HG02798 (cell line): ENCODE results near the gene NOSTRIN.
"Not testable (repeated sequence)": the region's sequence is repeated elsewhere in the genome, so short reads cannot be mapped to it uniquely, and the experiment has no call there.

ENCODE experiments used
- ATAC-seq: cut with Tn5 transposase; IDR thresholded peaks from one replicate; pipeline ENCODE4 v1.9.1; 2021; ENCODE audit warnings: mild to moderate bottlenecking; ENCODE audit not compliant: unreplicated experiment, poor library complexity

NOSTRIN gene

GRCh38 chr2:168870824-168871223 lies 68.4 kb downstream of the NOSTRIN start:
- not testable (repeated sequence) for ATAC-seq

- ATAC-seq: no peak
Measured at GRCh38 chr2:168874368-168875054, 72.1 kb downstream of the NOSTRIN start.

- not testable (repeated sequence) for ATAC-seq
Measured at GRCh38 chr2:168882163-168882562, 79.7 kb downstream of the NOSTRIN start.

DNA sequence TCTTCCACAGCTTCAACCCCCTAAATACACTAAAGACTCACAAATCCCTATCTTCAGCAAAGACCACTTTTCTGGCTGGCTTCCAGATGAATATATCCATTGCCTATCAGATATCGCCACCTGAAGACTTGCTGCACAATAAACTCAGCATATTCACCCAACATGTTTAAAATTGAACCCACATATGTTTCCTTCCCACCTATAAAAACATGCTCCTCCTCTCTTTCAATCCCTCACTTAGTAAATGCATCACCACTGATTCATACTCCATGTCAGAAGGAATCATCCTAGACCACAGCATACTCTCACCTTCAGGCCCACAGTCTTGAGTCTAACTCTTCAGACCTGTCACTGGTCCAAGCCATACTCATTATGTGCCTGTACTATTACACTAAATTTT lies 82.5 kb downstream of the NOSTRIN start:
- ATAC-seq: no peak

GRCh38 chr2:168889635-168890005 lies 87.2 kb downstream of the NOSTRIN start:
- ATAC-seq: no peak

GRCh38 chr2:168890006-168890782 lies 87.8 kb downstream of the NOSTRIN start, which contains the start of gene SPC25:
SPC25 (minus strand) TSS chr2:168890430; CDS start chr2:168889519, 911 bp downstream.
- ATAC-seq: peak; percentile 100

- no peak for ATAC-seq
Measured at GRCh38 chr2:168892327-168892726, 89.9 kb downstream of the NOSTRIN start.

DNA sequence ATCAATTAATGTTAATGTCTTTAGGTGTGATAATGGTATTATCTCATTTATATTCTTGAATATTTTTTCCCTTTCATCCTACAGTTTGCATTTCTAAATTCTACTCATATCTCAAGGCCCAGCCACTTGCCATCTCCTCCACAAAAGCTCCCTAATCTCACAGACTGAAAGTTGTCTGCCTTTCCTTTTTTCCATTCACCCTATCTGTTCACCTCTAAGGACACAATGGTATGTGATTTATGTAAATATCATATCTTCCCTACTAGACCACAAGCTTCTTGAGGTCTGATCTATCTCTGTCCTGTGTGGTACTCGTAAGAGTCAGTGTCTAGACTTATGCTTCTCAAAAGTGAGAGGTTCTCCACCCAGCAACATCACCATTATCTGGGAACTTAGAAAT lies 91.7 kb downstream of the NOSTRIN start:
- no peak for ATAC-seq

- ATAC-seq: no peak
Measured at GRCh38 chr2:168894720-168895119, 92.3 kb downstream of the NOSTRIN start.

DNA sequence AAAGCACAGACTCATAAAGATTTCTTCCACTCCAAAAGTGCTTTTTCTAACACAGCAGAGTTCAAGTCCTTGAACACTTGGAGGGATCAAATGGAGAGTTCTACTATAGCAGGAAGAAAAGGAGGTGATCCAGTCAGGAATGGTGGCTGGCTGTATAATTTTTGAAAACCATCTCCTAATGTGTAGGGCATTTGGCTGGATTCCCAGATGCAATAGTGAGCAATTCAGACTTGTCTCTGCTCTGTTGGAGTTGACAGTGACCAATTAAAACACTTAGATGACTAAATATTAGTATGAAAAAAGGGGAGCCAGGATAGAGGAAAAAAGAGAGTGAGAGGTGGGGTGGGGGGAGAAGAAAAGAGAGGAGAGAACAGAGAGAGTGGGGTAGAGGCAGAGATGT lies 93.3 kb downstream of the NOSTRIN start:
- ATAC-seq: no peak

DNA sequence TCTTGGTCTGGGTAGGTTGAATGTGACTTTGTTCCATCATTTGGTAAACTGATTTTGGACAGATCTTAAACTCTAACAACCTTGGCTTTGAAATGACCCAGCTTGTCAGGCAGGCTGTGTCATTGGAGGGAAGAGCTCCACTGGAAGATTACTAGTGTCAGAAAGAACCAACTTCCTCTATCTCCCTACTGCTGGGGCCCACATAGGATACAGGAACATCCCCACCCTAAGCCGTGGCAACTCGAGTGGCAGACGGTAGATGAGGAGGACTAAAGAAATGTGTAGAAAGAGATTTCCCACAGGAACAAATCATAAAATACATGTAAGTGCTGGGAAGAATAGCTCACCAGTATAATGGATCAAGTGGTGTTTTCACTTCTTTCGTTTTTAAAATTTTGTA lies 94.3 kb downstream of the NOSTRIN start:
- no peak for ATAC-seq

DNA sequence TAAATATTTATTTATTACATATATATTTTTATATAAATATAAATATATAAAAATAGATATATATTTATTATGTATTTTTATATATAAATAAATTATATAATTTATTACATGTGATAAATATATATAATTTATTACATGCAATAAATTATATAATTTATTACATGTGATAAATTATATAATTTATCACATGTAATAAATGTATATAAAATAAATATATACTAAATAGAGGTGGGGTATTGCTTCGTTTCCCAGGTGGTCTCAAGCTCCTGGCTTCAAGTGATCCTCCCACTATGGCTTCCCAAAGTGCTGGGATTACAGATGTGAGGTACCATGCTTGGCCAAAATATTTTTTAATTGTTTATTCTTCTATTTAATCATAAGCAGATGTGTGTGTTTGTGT lies 95.0 kb downstream of the NOSTRIN start:
- ATAC-seq: no peak

- ATAC-seq: no peak
Measured at GRCh38 chr2:168901003-168901402, 98.6 kb downstream of the NOSTRIN start, which contains the start of gene G6PC2. G6PC2 (plus strand) TSS chr2:168901291; CDS start chr2:168901332, 41 bp downstream.

GRCh38 chr2:168903888-168904287 lies 101.5 kb downstream of the NOSTRIN start:
- no peak for ATAC-seq

DNA sequence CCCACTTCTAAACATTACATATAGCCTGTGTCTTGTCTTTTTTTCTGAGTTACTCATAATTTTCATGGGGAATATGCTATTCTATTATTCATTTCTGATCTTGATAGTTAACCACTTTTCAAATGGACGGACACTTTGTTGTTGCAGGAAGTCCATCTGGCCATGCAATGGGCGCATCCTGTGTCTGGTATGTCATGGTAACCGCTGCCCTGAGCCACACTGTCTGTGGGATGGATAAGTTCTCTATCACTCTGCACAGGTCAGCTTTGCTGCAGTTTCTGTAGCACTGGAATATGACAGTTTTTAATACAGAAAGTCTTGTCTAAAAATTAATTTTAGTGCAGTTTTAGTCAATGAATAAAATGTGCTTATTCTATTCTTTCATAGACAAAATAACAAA lies 101.9 kb downstream of the NOSTRIN start:
- no peak for ATAC-seq

DNA sequence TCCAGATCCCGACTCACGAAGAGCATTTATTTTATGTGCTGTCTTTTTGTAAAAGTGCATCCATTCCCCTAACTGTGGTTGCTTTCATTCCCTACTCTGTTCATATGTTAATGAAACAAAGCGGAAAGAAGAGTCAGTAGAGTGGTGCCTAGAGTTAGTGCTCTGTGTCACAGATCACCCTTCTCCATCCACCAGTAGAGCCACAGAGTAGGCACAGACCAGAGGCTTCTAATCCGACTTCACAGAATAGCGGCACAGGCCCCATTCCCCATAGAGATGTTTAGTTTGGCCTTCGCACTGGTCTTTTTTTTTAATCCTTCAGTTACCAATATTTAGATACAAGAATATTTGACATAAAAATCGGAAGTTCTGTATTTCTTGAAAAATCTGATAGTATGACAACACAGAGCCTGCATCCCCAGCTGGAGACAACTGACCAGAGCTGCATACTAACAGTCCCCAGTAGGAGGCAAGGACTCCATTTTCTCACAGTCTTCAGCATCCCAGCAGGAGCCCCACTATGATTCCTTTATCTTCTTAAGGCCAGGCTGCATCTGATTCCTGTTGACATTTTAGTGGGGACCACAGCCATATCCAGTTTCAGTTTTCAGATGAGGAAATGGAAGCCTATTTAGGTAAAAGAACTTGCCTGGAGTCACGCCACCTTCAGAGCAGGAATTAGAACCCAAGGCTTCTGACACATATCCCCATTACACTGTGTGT lies 105.7 kb downstream of the NOSTRIN start:
- no peak for ATAC-seq

- no peak for ATAC-seq
Measured at GRCh38 chr2:168910330-168910729, 107.9 kb downstream of the NOSTRIN start.

DNA sequence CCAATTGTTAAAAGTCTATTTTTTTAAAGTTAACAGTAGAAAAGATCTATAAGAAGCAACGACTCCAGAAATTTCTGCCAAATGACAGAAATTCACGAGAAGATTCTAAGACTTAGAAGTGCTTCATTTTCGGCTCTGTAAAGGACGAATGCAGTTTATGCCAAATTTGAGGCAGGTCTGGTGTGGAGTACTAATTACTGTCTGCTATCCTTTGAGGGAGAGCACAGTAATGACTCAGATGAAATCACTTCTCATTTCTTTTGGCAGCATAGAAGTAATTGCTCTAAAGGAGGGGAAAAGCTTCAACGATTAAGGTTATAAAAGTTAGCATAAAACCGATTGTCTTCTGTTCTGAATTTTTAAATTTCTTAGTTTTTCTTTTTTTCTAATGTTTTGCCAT lies 110.0 kb downstream of the NOSTRIN start:
- no peak for ATAC-seq

- no peak for ATAC-seq
Measured at GRCh38 chr2:168912901-168913369, 110.5 kb downstream of the NOSTRIN start.

DNA sequence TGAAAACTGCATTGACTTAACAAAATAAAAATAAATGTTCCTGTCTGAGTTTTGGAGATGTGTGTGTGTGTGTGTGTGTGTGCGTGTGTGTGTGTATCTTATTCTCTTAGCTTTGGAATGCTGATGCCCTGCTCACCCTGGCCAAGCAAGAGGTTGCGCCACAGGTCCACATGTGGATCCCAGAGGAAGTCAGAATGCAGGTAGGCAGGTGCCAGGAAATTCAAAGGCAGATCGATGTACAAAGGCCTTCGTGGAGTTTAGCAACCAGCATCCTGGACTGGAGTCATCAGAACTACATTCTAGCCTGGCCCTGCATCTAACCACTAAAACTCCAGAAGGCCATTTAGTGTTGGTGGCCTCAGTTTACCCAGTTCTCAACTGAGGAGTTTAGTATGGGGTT lies 111.1 kb downstream of the NOSTRIN start:
- ATAC-seq: no peak
